Kasumi-1 (cell line): ENCODE results near the gene NIN.
"Not testable (repeated sequence)": the region's sequence is repeated elsewhere in the genome, so short reads cannot be mapped to it uniquely, and the experiment has no call there.

Experiments
- DNase-seq, 2 experiments: peaks; one replicate each; lab custom pipeline; 2025; lab: John Stamatoyannopoulos, UW

Gene NIN

DNA sequence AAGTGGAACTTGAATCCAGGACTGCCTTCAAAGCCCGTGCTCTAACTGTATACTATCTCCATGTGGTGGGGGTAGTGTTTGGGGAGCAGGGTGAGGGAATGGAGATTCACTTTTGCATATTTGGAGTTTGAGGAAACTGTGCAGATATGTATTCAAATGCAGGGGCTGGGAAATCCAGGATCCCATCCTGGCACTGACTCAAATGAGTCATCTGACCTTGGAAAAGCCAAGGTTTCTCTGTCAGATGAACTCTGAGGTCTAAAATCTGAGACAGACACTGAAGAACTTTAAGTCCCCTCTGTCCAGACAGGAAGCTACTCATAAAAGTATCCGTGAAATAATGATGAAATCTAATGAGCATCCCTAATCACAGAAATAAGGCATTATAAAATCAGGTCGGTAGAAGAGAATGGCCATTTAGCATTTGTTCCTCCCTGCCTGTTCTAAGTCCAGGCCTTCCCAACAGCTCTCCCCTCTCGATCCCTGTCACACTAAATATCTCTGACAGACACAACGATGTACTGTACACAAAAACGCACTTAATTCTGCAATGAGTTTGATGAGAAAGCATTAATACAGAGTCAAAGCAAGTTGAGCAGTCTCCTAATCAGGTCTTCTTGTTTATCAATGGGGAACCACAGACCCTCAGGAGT lies 14.4 kb downstream of the NIN start:
- no peak for DNase-seq

DNA sequence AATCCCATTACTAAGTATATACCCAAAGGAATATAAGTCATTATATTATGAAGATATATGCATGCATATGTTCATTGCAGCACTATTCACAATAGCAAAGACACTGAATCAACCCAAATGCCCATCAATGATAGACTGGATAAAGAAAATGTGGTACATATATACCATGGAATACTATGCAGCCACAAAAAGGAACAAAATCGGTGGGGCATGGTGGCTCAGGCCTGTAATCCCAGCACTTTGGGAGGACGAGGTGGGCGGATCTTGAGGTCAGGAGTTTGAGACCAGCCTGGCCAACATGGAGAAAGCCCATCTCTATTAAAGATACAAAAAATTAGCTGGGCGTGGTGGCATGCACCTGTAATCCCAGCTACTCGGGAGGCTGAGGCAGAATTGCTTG lies 15.4 kb downstream of the NIN start:
- not testable (repeated sequence) for DNase-seq

DNA sequence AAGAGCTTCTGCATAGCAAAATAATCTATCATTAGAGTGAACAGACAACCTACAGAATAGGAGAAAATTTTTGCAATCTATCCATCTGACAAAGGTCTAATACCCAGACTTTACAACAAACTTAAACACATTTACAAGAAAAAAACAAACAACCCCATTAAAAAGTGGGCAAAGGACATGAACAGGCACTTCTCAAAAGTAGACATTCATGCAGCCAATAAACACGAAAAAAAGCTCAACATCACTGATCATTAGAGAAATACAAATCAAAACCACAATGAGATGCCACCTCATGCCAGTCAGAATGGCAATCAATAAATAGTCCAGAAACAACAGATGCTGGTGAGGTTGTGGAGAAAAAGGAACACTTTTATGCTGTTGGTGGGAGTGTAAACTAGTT lies 15.9 kb downstream of the NIN start:
- DNase-seq = not testable (repeated sequence)

DNA sequence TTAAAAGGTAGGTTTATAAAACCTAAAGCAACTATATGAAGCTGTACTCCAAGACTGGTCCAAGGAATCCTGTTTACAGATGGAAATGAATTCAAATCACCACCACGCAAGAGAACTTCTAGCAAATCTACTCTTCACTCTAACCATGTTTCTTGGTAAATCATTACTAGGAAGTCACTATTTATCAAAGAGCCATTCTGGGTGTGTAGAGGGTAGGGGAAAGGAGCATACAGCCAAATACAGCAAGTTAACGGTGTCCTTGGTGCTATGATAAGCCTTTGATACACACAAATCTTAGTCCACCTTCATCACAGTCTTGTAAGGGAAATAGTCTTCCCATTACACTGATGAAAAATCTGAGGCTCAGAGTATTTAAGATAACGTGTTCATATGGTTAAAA lies 16.8 kb downstream of the NIN start:
- DNase-seq = no peak

DNA sequence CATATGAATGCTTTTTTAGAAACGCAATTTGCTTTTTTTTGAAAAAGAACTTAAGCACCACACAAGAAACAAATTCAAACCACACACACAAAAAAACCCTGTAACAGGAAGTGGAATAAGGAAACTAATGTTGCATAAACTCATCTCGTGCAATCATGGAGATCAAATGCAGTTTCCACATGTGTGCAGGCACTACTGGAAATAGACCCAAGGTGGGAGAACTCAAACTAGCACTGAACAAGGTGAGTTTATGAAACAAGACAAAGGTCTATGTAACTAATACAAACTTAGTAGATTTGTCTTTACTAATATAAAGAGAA lies 17.5 kb downstream of the NIN start:
- peak; percentile 80 to 82 for DNase-seq

DNA sequence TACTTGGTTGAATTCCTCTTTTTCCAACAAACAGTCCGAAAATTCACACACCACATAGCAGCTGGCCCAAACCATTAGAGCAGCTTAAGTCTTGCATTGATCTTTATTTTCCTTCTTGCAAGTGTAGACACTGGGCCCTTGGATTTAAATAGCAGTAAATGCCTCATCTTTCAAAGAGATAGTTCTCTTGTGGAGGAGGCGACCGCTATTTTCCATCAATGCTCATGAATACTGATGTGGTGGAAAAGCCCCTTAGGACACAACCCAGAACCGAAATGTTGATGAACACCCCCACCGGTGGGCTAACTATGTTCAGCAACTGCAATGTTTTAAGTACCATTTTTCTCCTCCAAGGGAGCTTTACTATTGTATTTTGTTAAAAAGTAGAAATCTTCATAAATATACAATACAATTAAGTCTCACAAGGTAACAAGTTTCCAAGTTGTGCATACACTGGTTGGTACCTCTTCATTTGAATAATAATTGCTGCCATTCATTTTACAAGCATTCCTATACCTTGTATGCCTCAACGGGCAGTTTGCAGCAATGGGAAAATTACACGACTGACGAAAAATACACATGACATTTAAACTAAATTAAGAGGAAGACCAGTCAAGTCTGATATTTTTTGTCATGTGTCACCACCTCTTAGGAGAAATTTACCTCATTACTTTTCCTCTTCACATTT lies 18.0 kb downstream of the NIN start:
- DNase-seq = peak in 1 of 2 experiments; percentile 23

DNA sequence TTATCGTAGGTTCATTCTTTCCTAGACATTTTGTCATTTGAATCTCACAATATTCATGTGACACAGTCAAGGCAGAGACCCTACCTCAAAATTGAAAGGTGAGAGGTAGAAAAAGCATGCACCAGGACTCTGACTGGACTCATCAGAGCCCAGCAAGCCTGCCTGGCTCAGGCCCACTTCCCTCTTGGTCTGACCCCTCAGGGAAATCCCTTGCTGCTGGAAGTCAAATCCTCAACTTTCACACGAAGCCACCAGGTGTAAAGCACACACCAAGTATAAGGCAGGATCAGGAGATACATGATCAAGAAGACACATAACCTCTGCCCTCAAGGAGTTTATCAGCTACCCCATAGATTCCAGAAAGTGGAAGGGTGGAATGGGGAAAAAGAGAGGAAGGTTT lies 18.8 kb downstream of the NIN start:
- DNase-seq = no peak

DNA sequence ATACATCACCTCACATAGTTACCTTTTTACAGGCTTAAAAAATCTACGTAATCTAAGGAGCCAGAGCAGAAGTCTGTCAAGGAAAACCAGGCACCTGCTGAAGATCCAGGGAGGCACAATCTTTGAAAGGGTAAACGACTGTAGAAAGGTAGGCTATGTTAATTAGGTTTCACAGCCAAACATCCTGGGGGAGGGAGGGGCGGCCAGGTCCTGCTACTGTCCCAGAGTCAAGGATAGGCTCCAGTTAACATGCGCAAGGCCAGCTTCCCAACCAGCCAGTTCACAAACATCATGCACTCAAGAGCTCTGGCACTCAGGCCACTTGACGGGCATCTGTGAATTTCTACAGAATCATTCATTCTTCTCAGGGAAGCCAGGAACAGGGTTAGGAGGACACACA lies 22.9 kb downstream of the NIN start:
- DNase-seq = no peak

DNA sequence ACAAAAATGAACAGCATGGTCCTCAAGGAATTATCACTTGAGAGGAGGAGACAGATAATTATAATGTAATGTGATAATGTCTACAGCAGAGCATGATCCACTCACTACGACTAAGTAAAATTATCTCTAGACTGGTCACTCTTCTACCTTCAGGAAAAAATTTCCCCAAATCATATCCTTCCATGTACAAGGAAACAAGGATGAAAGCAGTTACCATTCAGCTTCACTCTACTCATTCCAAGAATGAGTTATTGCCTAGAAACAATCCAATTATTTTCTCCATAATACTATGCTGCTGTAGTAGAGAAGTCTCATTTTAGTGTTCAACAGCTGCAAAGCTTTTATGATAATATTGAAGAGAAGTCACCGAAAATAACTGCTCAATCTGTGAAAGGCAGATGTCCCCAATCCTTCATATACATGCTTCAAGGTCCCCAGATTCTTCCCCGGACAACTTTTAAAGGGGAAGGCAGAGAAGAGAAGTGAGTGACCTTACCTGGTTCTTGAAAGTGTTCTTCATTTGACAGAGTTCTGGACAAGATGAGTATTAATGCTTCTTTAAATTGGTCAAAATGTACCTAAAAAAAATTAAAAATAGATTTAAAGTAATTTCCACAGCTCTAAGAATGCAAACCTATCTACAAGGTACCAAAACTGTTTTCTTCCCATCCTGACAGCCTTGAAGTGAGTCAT lies 24.6 kb downstream of the NIN start:
- DNase-seq = no peak

DNA sequence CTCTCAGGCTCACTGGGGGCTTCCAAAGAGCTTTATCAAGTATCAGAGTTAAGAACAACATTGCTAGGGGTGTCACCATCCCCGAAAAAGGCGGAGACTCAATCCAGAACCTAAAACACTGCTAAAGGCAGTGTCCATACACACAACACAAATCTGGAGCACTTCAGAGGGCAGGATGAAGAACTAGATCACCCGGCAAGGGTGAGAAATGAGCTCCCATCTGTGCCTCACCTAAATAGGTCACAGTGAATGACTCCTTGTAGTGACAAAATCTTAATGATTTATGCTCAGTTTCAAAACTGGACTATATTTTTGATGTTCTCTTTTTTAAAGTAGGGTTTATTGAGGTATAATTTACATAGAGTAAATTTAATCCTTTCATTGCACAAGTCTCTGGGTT lies 25.6 kb downstream of the NIN start:
- DNase-seq = no peak

DNA sequence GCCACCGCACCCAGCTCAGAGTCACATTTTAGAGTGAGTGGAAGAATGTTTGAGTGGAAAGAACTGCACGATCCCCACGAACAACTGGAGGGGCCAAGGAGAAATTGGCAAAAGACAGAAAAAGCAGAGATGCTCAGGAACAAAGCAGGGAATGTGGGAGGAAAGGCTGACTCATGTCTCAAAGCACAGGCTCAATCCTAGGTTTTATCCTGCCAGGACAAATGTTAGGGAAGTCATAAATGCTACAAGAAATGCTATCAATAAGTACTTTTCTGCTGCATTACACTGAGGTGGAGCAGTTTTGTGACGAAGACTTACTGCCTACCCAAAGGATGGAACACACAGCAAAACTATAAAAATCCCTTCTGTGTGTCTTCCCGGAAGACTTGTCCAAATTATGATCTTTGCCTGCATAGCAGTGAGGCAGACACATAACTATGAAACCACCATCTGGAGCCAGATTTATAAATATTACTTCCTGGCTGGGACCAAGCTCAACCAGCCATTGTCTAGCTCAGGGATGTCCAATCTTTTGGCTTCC lies 26.7 kb downstream of the NIN start:
- no peak for DNase-seq

DNA sequence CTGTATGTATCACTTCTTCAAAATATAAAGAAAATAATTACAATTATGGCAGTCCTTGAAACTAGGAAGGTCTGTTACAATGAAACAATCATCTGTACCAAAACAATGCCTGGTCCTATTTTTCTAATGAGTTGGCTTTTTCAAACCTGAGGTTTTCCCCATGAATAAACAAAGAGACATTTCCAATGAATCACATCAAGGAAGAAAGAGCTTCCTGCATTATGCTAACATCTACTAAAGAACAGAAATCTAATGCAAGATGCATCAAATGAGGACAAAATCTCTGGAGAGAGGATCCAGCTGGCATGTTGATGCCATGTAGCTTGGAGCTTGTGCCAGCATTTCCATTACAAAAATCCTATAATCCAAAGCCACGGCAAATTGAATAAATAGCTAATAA lies 29.3 kb downstream of the NIN start:
- no peak for DNase-seq

DNA sequence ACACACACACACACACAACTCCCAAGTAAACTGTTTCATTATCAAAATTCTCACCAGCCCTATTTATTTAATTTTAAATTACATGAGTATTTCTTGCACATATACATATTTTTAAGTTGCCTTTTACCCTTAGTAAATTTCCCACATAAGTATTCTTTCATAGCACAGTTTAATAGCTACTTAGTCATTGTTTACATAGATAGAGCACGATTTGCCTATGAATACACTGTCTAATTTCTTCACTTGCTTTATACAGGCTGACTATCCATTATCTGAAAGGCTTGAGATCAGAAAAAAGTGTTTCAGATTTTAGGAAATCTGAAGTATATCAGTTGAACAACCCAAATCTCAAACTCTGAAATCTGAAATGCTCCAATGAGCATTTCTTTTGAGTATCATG lies 30.9 kb downstream of the NIN start:
- DNase-seq = no peak

DNA sequence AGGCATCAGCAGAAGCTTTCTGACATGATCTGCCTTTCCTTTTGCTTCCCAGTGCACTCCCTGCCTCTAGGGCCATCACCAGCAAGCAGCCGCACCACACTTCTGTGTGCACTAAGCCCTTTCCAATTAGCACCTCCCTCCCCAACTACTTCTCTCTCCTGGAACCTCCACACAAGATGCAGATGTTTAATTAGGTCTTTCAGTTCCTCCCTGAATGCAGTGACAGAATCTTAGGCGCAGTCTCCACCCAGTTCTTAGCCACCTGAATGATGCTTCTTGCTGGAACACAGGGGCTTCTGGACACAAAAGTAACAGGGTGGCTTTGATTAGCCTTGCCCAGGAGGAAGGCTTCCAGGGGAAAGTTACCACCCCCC lies 32.9 kb downstream of the NIN start:
- DNase-seq = no peak

DNA sequence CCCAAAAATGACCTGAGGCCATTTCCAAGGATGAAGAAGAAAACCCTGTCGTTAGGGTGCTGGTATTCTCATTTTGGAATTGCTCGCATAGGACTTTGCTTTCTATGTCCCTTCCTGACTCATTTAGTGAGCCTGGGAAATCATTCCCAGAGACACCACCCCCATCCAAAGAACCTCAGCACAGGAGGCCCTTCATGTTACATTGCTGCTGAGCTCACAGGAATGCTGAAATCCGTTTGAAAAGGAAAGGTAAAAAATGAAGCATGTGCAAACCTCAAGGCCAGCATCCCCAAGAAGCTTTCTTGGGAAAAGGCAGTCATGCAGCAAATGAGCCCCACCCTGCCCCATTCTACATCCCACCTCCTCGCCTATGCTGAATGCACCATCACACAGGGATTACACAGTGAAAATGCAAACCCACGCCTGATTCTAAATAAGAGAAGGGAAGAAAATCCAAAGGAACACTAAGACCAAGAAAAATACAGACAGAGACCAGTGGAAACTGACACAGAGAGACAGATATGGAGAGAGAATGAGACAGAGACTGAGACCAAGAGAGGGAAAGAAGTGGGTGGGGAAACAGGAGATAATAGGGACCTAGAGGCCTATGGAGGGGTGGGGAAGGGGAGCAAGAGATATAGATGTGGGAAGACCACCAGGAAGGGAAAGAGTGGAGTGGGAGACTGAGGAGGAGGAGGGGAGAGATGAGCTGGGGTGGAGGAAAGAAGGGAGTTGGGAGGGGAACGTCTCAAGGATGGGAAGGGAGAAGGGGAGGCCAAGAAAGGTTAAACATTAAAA lies 33.5 kb downstream of the NIN start:
- no peak for DNase-seq

DNA sequence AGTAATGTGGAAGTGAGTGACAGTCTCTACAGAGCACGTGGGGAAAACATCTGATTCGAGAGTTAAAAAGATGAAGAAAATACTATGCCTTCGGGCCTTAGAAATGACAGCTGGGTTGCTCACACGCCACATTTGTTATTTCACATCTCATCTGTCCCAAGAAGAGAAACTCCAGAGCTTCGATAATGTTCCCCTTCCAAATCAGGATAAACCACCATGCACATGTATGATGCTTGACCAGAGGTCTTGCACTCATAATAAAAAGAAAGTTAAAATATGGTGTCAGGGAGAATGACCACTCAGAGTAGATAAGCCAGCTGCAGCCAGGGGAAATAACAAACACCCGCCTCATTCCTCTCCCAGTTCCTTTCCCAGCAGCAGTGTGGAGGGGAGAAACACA lies 34.6 kb downstream of the NIN start:
- no peak for DNase-seq

DNA sequence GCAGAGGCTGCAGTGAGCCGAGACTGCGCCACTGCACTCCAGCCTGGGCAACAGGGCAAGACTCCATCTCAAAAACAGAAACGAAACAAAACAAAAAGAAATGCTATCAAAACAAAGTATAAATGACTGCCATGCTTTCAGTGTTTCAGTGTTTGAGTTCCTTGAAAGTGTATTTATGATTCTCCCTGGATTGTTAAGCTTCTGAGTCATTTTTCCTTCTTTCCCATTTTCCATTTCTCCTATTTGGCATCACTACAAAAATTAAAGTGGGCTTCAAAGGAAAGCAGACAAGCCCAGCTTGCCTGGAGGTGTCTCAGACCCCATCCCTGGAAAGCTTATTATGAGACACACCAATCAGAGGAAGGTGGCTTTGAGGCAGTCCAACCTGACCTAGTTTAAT lies 35.1 kb downstream of the NIN start:
- DNase-seq = no peak

DNA sequence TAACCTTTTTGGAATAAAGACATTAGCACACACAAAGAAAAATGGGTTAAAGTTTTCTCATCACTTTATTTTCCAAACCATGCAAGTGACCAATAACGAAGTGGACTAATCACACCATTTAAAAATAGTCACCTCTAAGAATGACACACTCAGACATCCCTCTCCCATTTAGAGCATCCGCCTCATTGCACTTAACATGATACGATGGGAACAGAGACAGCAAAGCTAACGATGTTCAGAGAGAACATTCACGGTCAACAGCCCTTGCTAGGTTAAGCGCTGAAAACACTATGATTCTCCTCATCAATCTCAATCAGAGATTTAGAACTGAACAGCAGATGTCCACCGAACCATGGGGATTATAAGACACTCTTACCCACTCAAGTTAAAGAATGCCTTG lies 35.8 kb downstream of the NIN start:
- no peak for DNase-seq

DNA sequence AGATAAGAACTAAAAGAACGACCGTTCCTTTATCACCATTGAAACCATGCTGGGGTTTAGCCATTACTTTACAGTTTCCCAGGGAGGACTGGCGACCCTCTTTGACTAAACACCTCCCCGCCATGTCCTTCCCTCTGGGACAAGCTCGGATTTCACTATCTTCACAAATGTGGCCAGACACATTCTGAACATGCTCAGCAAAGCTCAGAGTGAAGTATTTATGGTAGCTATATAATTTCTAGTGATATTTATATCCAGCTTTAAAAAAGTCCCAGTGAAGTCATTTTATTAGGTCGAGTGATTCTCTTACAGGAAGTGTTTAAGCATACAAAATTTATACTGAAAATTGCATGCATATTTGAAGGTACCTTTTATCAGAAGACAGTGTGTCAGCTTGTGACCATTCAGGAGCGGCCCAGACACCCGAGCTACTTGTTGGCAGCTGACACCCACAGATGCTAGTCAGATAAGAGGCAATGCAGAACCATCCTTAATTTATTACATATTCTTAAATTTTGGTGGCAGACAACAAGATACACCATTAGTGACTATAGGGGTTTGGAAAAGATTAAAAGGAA lies 36.8 kb downstream of the NIN start:
- no peak for DNase-seq

DNA sequence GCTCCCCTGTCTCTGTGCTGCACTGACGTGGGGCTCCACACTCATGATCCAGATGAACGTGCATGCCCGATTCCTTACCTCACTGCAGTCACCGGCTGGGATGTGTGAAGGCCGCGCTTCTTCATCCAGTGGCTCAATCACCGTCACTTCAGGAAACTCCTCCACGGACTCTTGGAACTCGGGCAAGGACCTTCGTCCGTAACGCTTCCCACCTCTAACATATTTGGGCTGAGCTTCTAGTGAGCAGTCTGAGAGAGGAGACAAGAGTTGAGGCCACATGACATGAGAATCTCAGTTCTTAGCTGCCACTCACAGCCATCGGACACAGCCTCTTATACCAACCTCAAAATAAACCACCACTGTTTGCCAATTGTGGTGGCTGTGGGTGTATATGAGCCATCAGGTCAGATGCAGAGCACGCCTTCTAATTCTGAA lies 38.3 kb downstream of the NIN start:
- DNase-seq = no peak

DNA sequence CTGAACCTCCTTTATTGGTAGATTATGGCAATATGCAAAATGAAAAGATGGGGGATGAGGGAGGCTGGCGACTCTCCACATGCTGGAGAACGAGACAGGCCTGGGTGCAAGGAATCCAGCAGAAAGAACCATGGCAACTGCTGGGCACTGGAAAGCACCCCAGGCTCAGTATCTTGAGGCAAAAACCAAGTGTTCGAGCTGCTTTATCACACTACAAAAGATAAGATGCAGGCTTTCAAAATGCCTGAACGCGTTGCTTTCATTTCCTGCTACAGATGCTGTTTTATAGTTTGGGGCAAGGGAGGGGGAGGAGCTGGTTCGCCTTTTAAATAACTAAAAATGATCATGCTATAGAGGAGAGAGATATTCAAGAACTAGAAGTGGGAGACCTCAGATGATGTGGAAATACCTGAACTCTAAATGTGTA lies 38.9 kb downstream of the NIN start:
- no peak for DNase-seq

DNA sequence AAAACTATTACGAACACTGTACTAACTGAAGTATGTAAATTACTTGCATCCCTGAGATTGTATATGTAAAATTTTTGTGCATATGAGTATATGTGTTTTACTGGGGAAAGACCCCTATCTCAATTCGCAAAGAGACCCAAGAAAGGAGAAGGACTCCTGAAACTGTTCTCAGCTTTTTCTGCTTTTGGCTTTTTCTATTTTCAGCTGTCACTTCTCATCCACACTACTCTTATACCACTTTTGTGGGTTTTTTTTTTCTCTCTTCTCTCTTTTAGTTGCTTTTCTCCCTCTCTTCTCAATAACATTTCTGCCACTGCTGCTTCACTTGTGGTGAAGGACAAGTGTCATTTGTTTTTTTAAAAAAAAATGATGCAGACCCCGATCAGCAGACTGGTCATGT lies 39.8 kb downstream of the NIN start:
- DNase-seq = no peak
